GM12878 (cell line): Measurements from ENCODE around the gene JAG2. TPM values are rescaled to one million over a fixed set of nuclear protein-coding genes. Genes with fewer than 3 reads are reported as not detected.

Source experiments
- ATAC-seq: fragments of 200-7000 bp; cut with Tn5 transposase; 3 replicates; pipeline ENCODE4 v1.9.1; 2020; ENCODE audit warnings: mild to moderate bottlenecking, moderate library complexity
- BruUV-seq: library from RNA; stranded (reverse); fragments of 400-500 nt; replicated peaks from 2 replicates; lab custom pipeline; 2021; lab: Mats Ljungman, UMichigan
- CTCF ChIA-PET: fragments of 300-600 bp; sonication (Branson Sonifier 250); formaldehyde crosslinking; extraction: SDS; loops from one replicate; lab custom pipeline; 2021; ENCODE audit warnings: inconsistent platforms; lab: Yijun Ruan, JAX
- POLR2A ChIA-PET: fragments of 350-600 bp; formaldehyde crosslinking; extraction: SDS; loops from one replicate; lab custom pipeline; 2021; ENCODE audit warnings: inconsistent platforms; lab: Charles Lee
- RAD21 ChIA-PET: fragments of 300-600 bp; sonication (Branson Sonifier 250); formaldehyde crosslinking; loops from one replicate; lab custom pipeline; 2023; ENCODE audit warnings: antibody characterized with exemption; ENCODE audit not compliant: unreplicated experiment; lab: Charles Lee
- SMC1A ChIA-PET: fragments of 300-600 bp; sonication (Branson Sonifier 250); formaldehyde crosslinking; loops from one replicate; lab custom pipeline; 2023; ENCODE audit not compliant: unreplicated experiment, uncharacterized antibody; lab: Charles Lee
- DNase-seq: peaks from one replicate; pipeline ENCODE4 v3.0.0-alpha.2; 2011; ENCODE audit warnings: low read depth, low spot score
- FAIRE-seq: peaks from 3 replicates; lab custom pipeline; 2011; peaks lifted over from hg19 to GRCh38; lab: Jason Lieb, UNC
- H2AFZ ChIP-seq: 2 replicates; pipeline ENCODE4 v1.6.0; 2011; ENCODE audit warnings: low read depth, low read length, control low read depth; ENCODE audit not compliant: control insufficient read depth
- H3K27ac ChIP-seq: 2 replicates; pipeline ENCODE4 v1.5.1; 2011; ENCODE audit warnings: control low read depth; ENCODE audit not compliant: control insufficient read depth, insufficient read depth
- H3K27me3 ChIP-seq, 2 experiments: replicated peaks in 1 of 2; 2 replicates each; pipeline versions ENCODE4 v1.6.0 to v1.6.1; 2011; ENCODE audit warnings: low read length in 1 of 2; ENCODE audit not compliant: control insufficient read depth in 2 of 2, insufficient read depth in 2 of 2
- H3K36me3 ChIP-seq, 2 experiments: 2 replicates each; pipeline ENCODE4 v1.5.1; 2011; ENCODE audit warnings: low read length in 1 of 2; ENCODE audit not compliant: control insufficient read depth in 2 of 2, insufficient read depth in 2 of 2
- H3K4me1 ChIP-seq: 2 replicates; pipeline ENCODE4 v1.6.1; 2011; ENCODE audit warnings: mild to moderate bottlenecking, low read length, moderate library complexity, mixed read lengths; ENCODE audit not compliant: control insufficient read depth, insufficient read depth
- H3K4me2 ChIP-seq: 2 replicates; pipeline ENCODE4 v1.6.0; 2011; ENCODE audit warnings: control low read depth; ENCODE audit not compliant: control insufficient read depth, insufficient read depth
- H3K4me3 ChIP-seq: fragments of 200-600 bp; sonication (generic); 2 replicates; pipeline ENCODE4 v1.5.1; 2016
- H3K79me2 ChIP-seq: 2 replicates; pipeline ENCODE4 v1.6.0; 2011; ENCODE audit warnings: low read length; ENCODE audit not compliant: control insufficient read depth, insufficient read depth
- H3K9ac ChIP-seq: 2 replicates; pipeline ENCODE4 v1.8.0; 2011; ENCODE audit warnings: low read length, control low read depth, mixed read lengths; ENCODE audit not compliant: control insufficient read depth, insufficient read depth
- H3K9me3 ChIP-seq: replicated peaks from 3 replicates; pipeline ENCODE4 v1.5.1; 2011; ENCODE audit warnings: mild to moderate bottlenecking, low read length; ENCODE audit not compliant: control insufficient read depth, insufficient read depth
- H4K20me1 ChIP-seq: 2 replicates; pipeline ENCODE4 v1.6.0; 2011; ENCODE audit not compliant: control insufficient read depth, insufficient read depth
- ATF7 ChIP-seq: fragments of 450-650 bp; IDR thresholded peaks from 2 replicates; pipeline ENCODE4 v1.6.1; 2016; ENCODE audit warnings: low read depth, mild to moderate bottlenecking
- EZH2 ChIP-seq: IDR thresholded peaks from 2 replicates; pipeline ENCODE4 v1.6.1; 2012; ENCODE audit warnings: low read depth, mild to moderate bottlenecking, control low read depth, inconsistent platforms, low read length, borderline replicate concordance; ENCODE audit not compliant: control insufficient read depth
- FOXK2 ChIP-seq: fragments of 450-650 bp; IDR thresholded peaks from 2 replicates; pipeline ENCODE4 v1.6.1; 2017; ENCODE audit warnings: mild to moderate bottlenecking, moderate library complexity
- FOXM1 ChIP-seq: IDR thresholded peaks from 2 replicates; pipeline ENCODE4 v1.6.1; 2012; ENCODE audit warnings: low read depth, mild to moderate bottlenecking, inconsistent platforms, low read length, moderate library complexity
- HDGF ChIP-seq: fragments of 450-650 bp; IDR thresholded peaks from 2 replicates; pipeline ENCODE4 v1.6.1; 2016; ENCODE audit warnings: antibody characterized with exemption
- IKZF1 ChIP-seq: fragments of 450-650 bp; conservative IDR thresholded peaks from 2 replicates; pipeline ENCODE4 v1.6.1; 2017; ENCODE audit warnings: antibody characterized with exemption, mild to moderate bottlenecking
- IRF5 ChIP-seq: fragments of 450-650 bp; IDR thresholded peaks from 2 replicates; pipeline ENCODE4 v1.6.1; 2017; ENCODE audit warnings: borderline replicate concordance
- MYB ChIP-seq: fragments of 150-350 bp; IDR thresholded peaks from 2 replicates; pipeline ENCODE4 v1.6.1; 2014; ENCODE audit warnings: mild to moderate bottlenecking, low read depth, low read length, borderline replicate concordance
- NR2C1 ChIP-seq: fragments of 450-650 bp; IDR thresholded peaks from 2 replicates; pipeline ENCODE4 v1.6.1; 2017; ENCODE audit warnings: antibody characterized with exemption, mild to moderate bottlenecking, moderate library complexity
- PAX8 ChIP-seq: fragments of 450-650 bp; IDR thresholded peaks from 2 replicates; pipeline ENCODE4 v1.6.1; 2017; ENCODE audit warnings: mild to moderate bottlenecking, moderate library complexity
- RB1 ChIP-seq: fragments of 450-650 bp; formaldehyde crosslinking; IDR thresholded peaks from 2 replicates; pipeline ENCODE4 v1.6.1; 2017; ENCODE audit warnings: mild to moderate bottlenecking, borderline replicate concordance
- RFX5 ChIP-seq: IDR thresholded peaks from 2 replicates; pipeline ENCODE4 v1.6.1; 2011; ENCODE audit warnings: low read depth, low read length, improper control_type of control experiment
- SREBF2 ChIP-seq: IDR thresholded peaks from 2 replicates; pipeline ENCODE4 v1.6.1; 2012; ENCODE audit warnings: mild to moderate bottlenecking, low read length
- SUPT20H ChIP-seq: IDR thresholded peaks from 2 replicates; pipeline ENCODE4 v1.6.1; 2011; ENCODE audit warnings: low read depth, mild to moderate bottlenecking, low read length, moderate library complexity, borderline replicate concordance; ENCODE audit not compliant: control insufficient read depth
- TAF1 ChIP-seq: IDR thresholded peaks from 2 replicates; pipeline ENCODE4 v1.6.1; 2011; ENCODE audit warnings: mild to moderate bottlenecking, low read depth, low read length, borderline replicate concordance
- ZNF217 ChIP-seq: fragments of 450-650 bp; IDR thresholded peaks from 2 replicates; pipeline ENCODE4 v1.6.1; 2017; ENCODE audit warnings: antibody characterized with exemption, mild to moderate bottlenecking
- ZNF384 ChIP-seq: IDR thresholded peaks from 2 replicates; pipeline ENCODE4 v1.6.1; 2012; ENCODE audit warnings: low read depth, mild to moderate bottlenecking, low read length, improper control_type of control experiment, borderline replicate concordance
- ZNF622 ChIP-seq: fragments of 450-650 bp; IDR thresholded peaks from 2 replicates; pipeline ENCODE4 v1.6.1; 2017; ENCODE audit warnings: mild to moderate bottlenecking, inconsistent platforms
- WGBS: methylation state at CpG from one replicate; pipeline ENCODE4 v1.1.6; 2016; ENCODE audit warnings: low lambda C conversion rate; ENCODE audit not compliant: insufficient replicate concordance, insufficient coverage; ENCODE audit errors: missing lambda C conversion rate; 5-methylcytosine and 5-hydroxymethylcytosine counted together
- in situ Hi-C: fragments of 300-500 bp; cut with MboI; formaldehyde crosslinking; loops from 9 replicates; pipeline ENCODE4 v1.14.3; 2018; ENCODE audit warnings: mixed read lengths
- intact Hi-C: fragments of 100-400 bp; cut with micrococcal nuclease; formaldehyde crosslinking; loops from one replicate; pipeline ENCODE4 v1.14.2; 2022; ENCODE audit not compliant: unreplicated experiment
- polyA plus RNA-seq, 11 experiments: library from polyadenylated mRNA; depleted of rRNA in 4 of 11; unstranded in 6 of 11; stranded (reverse) in 5 of 11; fragments of >200 nt; fragmentation: Nextera tagmentation in 4 of 11; fragmentation: Illumina TruSeq in 1 of 11; extraction: Ambion mirVana in 4 of 11; extraction: Trizol in 1 of 11; gene quantifications; 1 replicate in 1 of 11; 2 replicates in 10 of 11; pipeline versions ENCODE4 v1.2.1 to v1.2.3, GENCODE V29; 2011 to 2016; ENCODE audit warnings: inconsistent platforms in 2 of 11, missing spikeins in 2 of 11, low read depth in 1 of 11
- total RNA-seq, 4 experiments: library from RNA; depleted of rRNA in 3 of 4; stranded (reverse); fragments of >200 nt in 3 of 4; fragmentation: Illumina TruSeq in 1 of 4; extraction: Trizol in 1 of 4; gene quantifications; 2 replicates each; pipeline versions ENCODE4 v1.2.1 to v1.2.3, GENCODE V29; 2013 to 2021
- TF ChIP-seq, protein P1 (sequence below): fragments of 450-650 bp; IDR thresholded peaks from 2 replicates; pipeline ENCODE4 v1.6.1; 2018; ENCODE audit warnings: mild to moderate bottlenecking, low read depth, moderate library complexity; ENCODE audit not compliant: partially characterized antibody

The JAG2 gene
- total and polyA plus RNA-seq, 10 of the 15 experiments (the other 5 are each of a cell fraction or from before 2014, with no cell fraction given) = 0.04 to 0.14 (median 0.06) TPM; not detected in 5

GRCh38 chr14:105116451-105117256 is 51.9 kb downstream of the JAG2 start:
- no peak for FAIRE-seq
- Histone ChIP-seq H3K4me2 (no peak overlapping the region), H2AFZ (no peak overlapping the region), H3K9ac (no peak overlapping the region), H3K4me1 (no peaks in the 10 kb centered on the region), H3K79me2 (no peaks in the 10 kb centered on the region), H3K9me3 (peaks cover 1% of the 10 kb centered on the region; the same call in 2 of the 3 replicates), H4K20me1 (no peaks in the 10 kb centered on the region), H3K4me3 (no peak overlapping the region), H3K36me3 (no peaks in the 10 kb centered on the region), H3K27ac (no peak overlapping the region), H3K27me3 (no peaks in the 10 kb centered on the region; a peak in 1 of 4 replicates)
- ChIA-PET POLR2A (no interaction called here), CTCF (interaction anchor here (0.8 to 1.5 kb wide), 2 partner anchors 12 to 13 kb away, joined by 3 read pairs; no protein-coding TSS in a partner anchor), RAD21 (no interaction called here), SMC1A (interaction anchor here (0.6 kb wide), 1 partner anchor 697 kb away, joined by 3 read pairs; no protein-coding TSS in a partner anchor)
- intact Hi-C loops = no loop called here
- 25% methylated on average over 11 of the region's 12 CpGs for WGBS
- no peak for DNase-seq
- in situ Hi-C loops = no loop called here
- BruUV-seq = no TSS peak
- ATAC-seq = no peak
- TF ChIP-seq HDGF (no peak), IRF5 (no peak), MYB (no peak), SUPT20H (no peak), FOXK2 (no peak), ZNF622 (no peak), RB1 (no peak), FOXM1 (no peak), ATF7 (no peak), IKZF1 (no peak), SREBF2 (no peak), PAX8 (no peak), RFX5 (no peak), ZNF384 (no peak), EZH2 (no peak), TAF1 (no peak), ZNF217 (no peak), NR2C1 (no peak)
- TF ChIP-seq, protein P1, sequence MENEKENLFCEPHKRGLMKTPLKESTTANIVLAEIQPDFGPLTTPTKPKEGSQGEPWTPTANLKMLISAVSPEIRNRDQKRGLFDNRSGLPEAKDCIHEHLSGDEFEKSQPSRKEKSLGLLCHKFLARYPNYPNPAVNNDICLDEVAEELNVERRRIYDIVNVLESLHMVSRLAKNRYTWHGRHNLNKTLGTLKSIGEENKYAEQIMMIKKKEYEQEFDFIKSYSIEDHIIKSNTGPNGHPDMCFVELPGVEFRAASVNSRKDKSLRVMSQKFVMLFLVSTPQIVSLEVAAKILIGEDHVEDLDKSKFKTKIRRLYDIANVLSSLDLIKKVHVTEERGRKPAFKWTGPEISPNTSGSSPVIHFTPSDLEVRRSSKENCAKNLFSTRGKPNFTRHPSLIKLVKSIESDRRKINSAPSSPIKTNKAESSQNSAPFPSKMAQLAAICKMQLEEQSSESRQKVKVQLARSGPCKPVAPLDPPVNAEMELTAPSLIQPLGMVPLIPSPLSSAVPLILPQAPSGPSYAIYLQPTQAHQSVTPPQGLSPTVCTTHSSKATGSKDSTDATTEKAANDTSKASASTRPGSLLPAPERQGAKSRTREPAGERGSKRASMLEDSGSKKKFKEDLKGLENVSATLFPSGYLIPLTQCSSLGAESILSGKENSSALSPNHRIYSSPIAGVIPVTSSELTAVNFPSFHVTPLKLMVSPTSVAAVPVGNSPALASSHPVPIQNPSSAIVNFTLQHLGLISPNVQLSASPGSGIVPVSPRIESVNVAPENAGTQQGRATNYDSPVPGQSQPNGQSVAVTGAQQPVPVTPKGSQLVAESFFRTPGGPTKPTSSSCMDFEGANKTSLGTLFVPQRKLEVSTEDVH = no peak
